Choroid plexus epithelial cell (primary cell): Measurements from ENCODE around the gene C1orf94.
"Not testable (repeated sequence)": the region's sequence is repeated elsewhere in the genome, so short reads cannot be mapped to it uniquely, and the experiment has no call there.

ENCODE experiments used
- DNase-seq: peaks from one replicate; pipeline ENCODE4 v3.0.0-alpha.2; 2010; ENCODE audit warnings: low read depth
- H3K4me3 ChIP-seq: 2 replicates; pipeline ENCODE4 v1.5.1; 2011; ENCODE audit warnings: low read depth, mild to moderate bottlenecking, control low read depth, low read length, moderate library complexity
- TF ChIP-seq, protein P1 (sequence below): conservative IDR thresholded peaks from 2 replicates; pipeline ENCODE4 v1.5.1; 2011; ENCODE audit warnings: low read depth, mild to moderate bottlenecking, control low read depth, inconsistent platforms, low read length, moderate library complexity

C1orf94 gene

DNA sequence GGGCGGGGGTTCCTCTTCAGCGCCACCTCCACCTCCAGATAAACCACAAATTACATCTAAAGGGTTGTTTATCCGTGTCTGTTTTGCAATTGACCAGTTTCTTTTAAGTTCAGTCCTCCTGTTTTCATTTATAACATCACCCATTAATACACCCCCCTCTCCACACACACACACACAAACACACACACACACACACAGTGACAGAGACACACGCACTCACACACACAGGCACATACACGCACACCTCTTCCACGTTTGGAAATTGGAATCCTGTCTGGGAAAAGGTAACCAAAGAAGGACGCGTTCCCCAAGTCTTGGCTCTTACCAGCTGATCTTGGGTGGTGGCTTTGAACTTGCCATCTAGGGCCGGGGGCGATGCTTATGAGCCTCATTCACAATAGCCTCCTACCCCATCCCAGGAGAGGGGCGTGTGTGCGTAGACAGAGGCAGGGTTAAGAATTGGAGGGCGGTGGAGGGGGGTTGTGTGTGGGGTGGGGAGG is 11.2 kb upstream of the C1orf94 start:
- TF ChIP-seq, protein P1, sequence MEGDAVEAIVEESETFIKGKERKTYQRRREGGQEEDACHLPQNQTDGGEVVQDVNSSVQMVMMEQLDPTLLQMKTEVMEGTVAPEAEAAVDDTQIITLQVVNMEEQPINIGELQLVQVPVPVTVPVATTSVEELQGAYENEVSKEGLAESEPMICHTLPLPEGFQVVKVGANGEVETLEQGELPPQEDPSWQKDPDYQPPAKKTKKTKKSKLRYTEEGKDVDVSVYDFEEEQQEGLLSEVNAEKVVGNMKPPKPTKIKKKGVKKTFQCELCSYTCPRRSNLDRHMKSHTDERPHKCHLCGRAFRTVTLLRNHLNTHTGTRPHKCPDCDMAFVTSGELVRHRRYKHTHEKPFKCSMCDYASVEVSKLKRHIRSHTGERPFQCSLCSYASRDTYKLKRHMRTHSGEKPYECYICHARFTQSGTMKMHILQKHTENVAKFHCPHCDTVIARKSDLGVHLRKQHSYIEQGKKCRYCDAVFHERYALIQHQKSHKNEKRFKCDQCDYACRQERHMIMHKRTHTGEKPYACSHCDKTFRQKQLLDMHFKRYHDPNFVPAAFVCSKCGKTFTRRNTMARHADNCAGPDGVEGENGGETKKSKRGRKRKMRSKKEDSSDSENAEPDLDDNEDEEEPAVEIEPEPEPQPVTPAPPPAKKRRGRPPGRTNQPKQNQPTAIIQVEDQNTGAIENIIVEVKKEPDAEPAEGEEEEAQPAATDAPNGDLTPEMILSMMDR: no peak
- DNase-seq: no peak
- H3K4me3 ChIP-seq: no peak overlapping the region

DNA sequence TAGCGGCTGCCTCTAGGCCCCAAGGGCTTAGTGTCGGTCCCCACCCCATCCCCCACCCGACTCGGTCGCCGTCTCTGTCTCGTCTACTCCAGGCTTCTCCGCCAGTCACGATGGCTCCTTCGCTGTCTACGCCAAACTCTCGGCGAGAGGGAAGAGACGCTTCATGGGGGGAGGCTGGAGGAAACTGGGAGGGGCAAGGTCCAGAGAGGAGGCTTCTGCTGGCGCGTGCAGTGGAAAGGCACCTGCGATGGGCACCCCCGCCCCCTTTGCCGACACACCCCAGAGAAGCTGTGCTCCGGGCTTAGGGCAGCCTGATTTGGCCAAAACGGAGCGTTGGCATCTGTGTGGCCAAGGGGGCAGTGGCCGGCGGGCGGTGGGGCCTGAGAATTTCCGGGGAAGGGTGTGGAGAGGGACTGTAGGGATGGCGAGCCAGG is 10.5 kb upstream of the C1orf94 start:
- TF ChIP-seq, protein P1: no peak
- no peak overlapping the region for H3K4me3 ChIP-seq
- DNase-seq: no peak

DNA sequence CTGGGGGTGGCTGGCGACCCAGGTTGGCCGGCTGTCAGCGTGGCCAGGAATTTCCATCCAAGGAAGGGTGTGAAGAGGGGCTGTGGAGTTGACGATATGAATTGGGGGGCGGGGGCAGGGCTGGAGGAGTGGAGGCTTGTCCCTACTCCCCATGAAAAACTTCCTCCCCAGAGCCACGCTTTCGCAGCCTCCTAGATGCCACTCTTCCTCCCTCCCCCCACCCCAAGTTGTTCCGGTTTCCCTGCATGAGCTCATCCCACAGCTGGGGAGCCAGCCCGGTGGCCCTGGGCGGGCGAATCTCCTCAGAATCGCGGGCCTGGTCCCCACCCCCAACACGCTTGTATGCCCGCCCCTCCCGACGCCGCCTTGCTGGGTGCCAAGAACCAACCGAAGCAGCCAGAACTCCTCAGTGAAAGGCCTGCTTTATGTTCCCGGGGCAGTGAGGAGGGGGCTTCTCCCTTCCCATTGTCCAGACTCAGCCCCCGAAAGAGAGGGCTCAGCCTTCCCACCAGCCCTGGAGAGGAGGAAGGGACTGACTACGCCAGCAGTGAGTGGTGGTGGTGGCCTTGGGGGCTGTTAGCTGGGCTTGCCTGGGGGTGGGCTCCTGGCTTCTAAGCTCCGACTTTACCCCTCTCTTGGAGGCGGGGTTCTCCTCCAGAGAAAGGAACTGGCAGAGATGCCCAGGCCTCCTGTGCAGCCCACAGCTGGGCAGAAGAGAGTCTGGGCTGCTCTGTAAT is 9.9 kb upstream of the C1orf94 start:
- TF ChIP-seq, protein P1: no peak
- DNase-seq: no peak
- H3K4me3 ChIP-seq: no peak overlapping the region

DNA sequence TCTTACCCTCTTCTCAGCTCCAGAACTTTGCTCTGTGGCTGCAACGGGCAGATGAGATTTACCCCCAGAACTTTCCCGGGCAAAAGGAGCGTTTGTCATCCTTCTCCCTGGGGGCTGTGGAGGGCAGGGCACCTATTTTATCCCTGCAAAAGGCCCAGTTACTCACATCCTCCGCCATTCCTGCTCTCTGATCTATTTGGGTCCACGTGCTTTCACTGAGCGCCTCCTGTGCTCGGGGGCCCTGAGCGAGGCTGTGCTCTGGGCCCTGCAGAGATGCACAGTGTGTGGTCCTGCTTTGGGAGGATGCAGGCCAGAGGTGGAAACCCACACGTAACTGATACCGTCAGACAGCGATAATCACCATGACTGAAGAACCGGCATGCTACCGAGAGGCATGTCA is 9.3 kb upstream of the C1orf94 start:
- DNase-seq: no peak
- TF ChIP-seq, protein P1: no peak
- H3K4me3 ChIP-seq: no peak overlapping the region

DNA sequence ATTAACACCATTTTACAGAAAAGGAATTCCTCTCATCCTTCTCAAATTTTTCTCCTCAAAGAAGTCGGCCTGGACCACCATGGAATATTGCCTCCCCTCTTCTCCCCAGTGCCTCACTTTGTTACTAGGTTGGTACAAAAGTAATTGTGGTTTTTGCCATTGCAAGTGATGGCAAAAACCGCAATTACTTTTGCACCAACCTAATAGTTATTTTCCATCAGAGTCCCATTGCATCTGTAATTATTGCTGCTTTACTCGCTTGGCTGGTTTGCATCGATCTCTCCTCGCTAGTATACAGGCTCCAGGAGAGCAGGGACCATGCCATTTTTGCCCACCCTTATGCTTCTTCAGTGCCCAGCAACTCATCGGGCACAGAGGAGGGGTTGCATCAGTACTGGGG is 963 bp upstream of the C1orf94 start:
- TF ChIP-seq, protein P1: no peak
- H3K4me3 ChIP-seq: no peak overlapping the region
- DNase-seq: no peak

DNA sequence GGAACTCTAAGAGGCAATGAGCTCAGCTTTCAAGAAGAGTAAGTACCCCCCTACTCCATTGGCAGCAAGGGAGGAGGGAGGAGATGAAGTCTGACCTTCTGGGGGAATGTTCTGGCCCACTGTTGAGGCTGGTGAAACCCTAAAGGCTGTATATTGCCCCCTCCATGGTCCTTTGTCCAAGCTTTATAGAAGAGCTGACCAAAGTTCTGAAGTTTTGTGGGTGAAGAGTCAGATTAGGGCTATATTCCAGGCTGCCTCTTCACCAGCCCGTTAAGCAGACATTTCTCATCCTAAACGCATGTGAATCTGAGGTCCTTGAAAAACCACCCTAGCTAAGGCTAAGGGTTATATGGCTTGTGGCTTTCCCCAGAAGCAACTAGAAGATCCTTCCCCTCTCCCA is 1.4 kb downstream of the C1orf94 start:
- no peak overlapping the region for H3K4me3 ChIP-seq
- no peak for DNase-seq
- TF ChIP-seq, protein P1: no peak

DNA sequence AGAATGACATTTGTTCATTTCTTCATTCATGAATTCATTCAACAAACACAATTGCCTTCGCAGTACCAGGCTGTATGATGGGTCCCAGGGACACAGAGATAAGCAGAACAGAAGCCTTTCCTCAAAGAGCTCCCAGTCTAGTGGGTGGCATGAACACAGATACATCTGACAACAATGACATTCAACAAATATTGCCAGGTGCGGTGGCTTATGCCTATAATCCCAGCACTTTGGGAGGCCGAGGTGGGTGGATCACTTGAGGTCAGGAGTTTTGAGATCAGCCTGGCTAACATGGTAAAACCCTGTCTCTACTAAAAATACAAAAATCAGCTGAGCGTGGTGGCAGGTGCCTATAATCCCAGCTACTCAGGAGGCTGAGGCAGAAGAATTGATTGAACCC is 6.7 kb downstream of the C1orf94 start:
- not testable (repeated sequence) for DNase-seq, H3K4me3 ChIP-seq
